MM.1S (cell line): ENCODE data around the gene RC3H2.
"Not testable (repeated sequence)": the region's sequence is repeated elsewhere in the genome, so short reads cannot be mapped to it uniquely, and the experiment has no call there.

Experiments used
- DNase-seq: peaks from one replicate; pipeline ENCODE4 v3.0.0-alpha.2; 2015
- H2AFZ ChIP-seq: fragments of 300-600 bp; sonication (generic); 2 replicates; pipeline ENCODE4 v1.6.0; 2016; ENCODE audit warnings: antibody characterized with exemption, low read length
- H3F3A ChIP-seq: fragments of 300-600 bp; sonication (generic); 2 replicates; pipeline ENCODE4 v1.6.1; 2016; ENCODE audit warnings: mild to moderate bottlenecking, antibody characterized with exemption, low read length, moderate library complexity, mixed read lengths; ENCODE audit not compliant: insufficient read depth
- H3K27ac ChIP-seq: fragments of 300-600 bp; sonication (generic); 2 replicates; pipeline ENCODE4 v1.5.1; 2016; ENCODE audit warnings: mild to moderate bottlenecking, low read length
- H3K27me3 ChIP-seq: fragments of 300-600 bp; sonication (generic); replicated peaks from 2 replicates; pipeline ENCODE4 v1.6.0; 2016; ENCODE audit warnings: low read length; ENCODE audit not compliant: insufficient read depth
- H3K36me3 ChIP-seq: fragments of 300-600 bp; sonication (generic); replicated peaks from 2 replicates; pipeline ENCODE4 v1.6.1; 2016; ENCODE audit warnings: mild to moderate bottlenecking, low read length, mixed read lengths; ENCODE audit not compliant: insufficient read depth
- H3K4me1 ChIP-seq: fragments of 300-600 bp; sonication (generic); 2 replicates; pipeline ENCODE4 v1.6.1; 2016; ENCODE audit warnings: low read length, mixed read lengths
- H3K4me2 ChIP-seq: fragments of 300-600 bp; sonication (generic); 2 replicates; pipeline ENCODE4 v1.6.0; 2016; ENCODE audit warnings: low read depth, low read length
- H3K4me3 ChIP-seq: fragments of 300-600 bp; sonication (generic); 2 replicates; pipeline ENCODE4 v1.5.1; 2016; ENCODE audit warnings: low read length, mixed read lengths
- H3K79me2 ChIP-seq: fragments of 300-600 bp; sonication (generic); 2 replicates; pipeline ENCODE4 v1.6.1; 2016; ENCODE audit warnings: mixed run types, low read length, mixed read lengths
- H3K9ac ChIP-seq: fragments of 300-600 bp; sonication (generic); 2 replicates; pipeline ENCODE4 v1.6.1; 2016; ENCODE audit warnings: low read length, mixed read lengths
- H3K9me2 ChIP-seq: fragments of 300-600 bp; sonication (generic); replicated peaks from 2 replicates; pipeline ENCODE4 v1.6.1; 2016; ENCODE audit warnings: mild to moderate bottlenecking, low read length, mixed read lengths; ENCODE audit not compliant: insufficient read depth
- H3K9me3 ChIP-seq: fragments of 300-600 bp; sonication (generic); replicated peaks from 2 replicates; pipeline ENCODE4 v1.6.1; 2016; ENCODE audit warnings: mild to moderate bottlenecking, low read length, mixed read lengths; ENCODE audit not compliant: insufficient read depth
- H4K20me1 ChIP-seq: fragments of 300-600 bp; sonication (generic); 2 replicates; pipeline ENCODE4 v1.6.1; 2016; ENCODE audit warnings: mild to moderate bottlenecking, low read length, moderate library complexity, mixed read lengths; ENCODE audit not compliant: insufficient read depth
- CTCF ChIP-seq: fragments of 300-600 bp; sonication (generic); IDR thresholded peaks from 2 replicates; pipeline ENCODE4 v1.5.1; 2016; ENCODE audit warnings: antibody characterized with exemption, low read length, mixed read lengths
- EZH2 ChIP-seq: fragments of 300-600 bp; sonication (generic); optimal IDR thresholded peaks from 2 replicates; pipeline ENCODE3; 2017; ENCODE audit warnings: low read depth, mild to moderate bottlenecking, antibody characterized with exemption, low read length, mixed read lengths
- EZH2phosphoT487 ChIP-seq: fragments of 300-600 bp; sonication (generic); IDR thresholded peaks from 2 replicates; pipeline ENCODE4 v1.6.1; 2018; ENCODE audit warnings: antibody characterized with exemption, low read length

The RC3H2 gene

GRCh38 chr9:122888480-122888879 lies 16.7 kb downstream of the RC3H2 start:
- H3K9ac ChIP-seq: no peak overlapping the region
- H3K9me2 ChIP-seq: no peaks in the 10 kb centered on the region
- H3K36me3 ChIP-seq: peaks cover 5% of the 10 kb centered on the region
- no peaks in the 10 kb centered on the region for H3K4me1 ChIP-seq
- no peaks in the 10 kb centered on the region for H3K27me3 ChIP-seq
- H3K4me2 ChIP-seq: no peak overlapping the region
- H3K79me2 ChIP-seq: 0 out of 2 replicates have a peak, but pooled peaks cover 4% of the 10 kb centered on the region
- H3F3A ChIP-seq: no peaks in the 10 kb centered on the region
- H3K9me3 ChIP-seq: no peaks in the 10 kb centered on the region
- H2AFZ ChIP-seq: no peak overlapping the region
- H3K27ac ChIP-seq: no peak overlapping the region
- H4K20me1 ChIP-seq: no peaks in the 10 kb centered on the region
- TF ChIP-seq EZH2 (no peak), EZH2phosphoT487 (no peak), CTCF (no peak)
- no peak overlapping the region for H3K4me3 ChIP-seq
- DNase-seq: no peak

DNA sequence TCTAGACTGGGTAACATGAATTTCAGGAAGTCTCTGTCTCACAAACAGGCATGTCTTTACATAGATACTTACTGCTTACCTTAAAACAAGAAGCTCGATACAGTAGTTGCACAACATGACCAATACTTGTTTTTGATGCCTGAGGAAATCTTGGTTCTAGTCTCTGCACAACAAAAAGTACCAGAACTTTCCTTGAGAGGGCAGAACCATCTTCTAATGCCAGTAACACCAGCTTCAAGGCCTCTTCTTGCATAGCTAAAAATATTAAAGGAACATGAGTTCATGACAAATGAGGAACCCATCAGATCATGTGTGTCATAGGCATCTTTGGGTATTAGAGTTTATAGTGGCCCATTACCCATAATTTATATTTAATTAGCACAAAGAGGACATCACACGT lies 22.0 kb downstream of the RC3H2 start:
- H3K9me2 ChIP-seq: no peaks in the 10 kb centered on the region
- no peaks in the 10 kb centered on the region for H3K4me1 ChIP-seq
- H3K4me3 ChIP-seq: no peak overlapping the region
- no peaks in the 10 kb centered on the region for H3K9me3 ChIP-seq
- no peaks in the 10 kb centered on the region for H3F3A ChIP-seq
- no peak overlapping the region for H2AFZ ChIP-seq
- DNase-seq: no peak
- H3K27ac ChIP-seq: no peak overlapping the region
- H4K20me1 ChIP-seq: no peaks in the 10 kb centered on the region
- TF ChIP-seq EZH2phosphoT487 (no peak), EZH2 (no peak), CTCF (no peak)
- no peaks in the 10 kb centered on the region for H3K27me3 ChIP-seq
- H3K79me2 ChIP-seq: no peaks in the 10 kb centered on the region
- H3K4me2 ChIP-seq: no peak overlapping the region
- no peak overlapping the region for H3K9ac ChIP-seq
- H3K36me3 ChIP-seq: peaks cover 15% of the 10 kb centered on the region; the same call in 1 of the 2 replicates

DNA sequence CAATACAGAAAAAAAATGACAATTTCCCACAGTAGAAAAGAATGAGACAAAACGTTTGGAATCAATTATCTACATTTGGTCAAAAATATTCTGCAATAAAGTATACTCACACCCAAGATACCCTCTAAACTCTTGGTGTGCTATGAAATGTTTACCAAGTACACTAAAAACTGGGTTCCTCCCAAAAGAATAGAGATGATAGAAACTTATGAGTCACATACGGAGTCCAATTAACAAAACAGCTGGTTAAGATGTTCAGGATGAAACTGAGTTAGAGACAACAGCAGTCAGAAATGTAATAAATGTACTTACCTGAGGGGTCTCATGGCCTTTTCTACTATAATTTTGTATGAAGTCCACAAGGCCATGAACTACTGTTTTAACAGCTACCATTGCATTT lies 25.7 kb downstream of the RC3H2 start:
- Histone ChIP-seq H3F3A (no peaks in the 10 kb centered on the region), H3K27me3 (no peaks in the 10 kb centered on the region), H4K20me1 (no peaks in the 10 kb centered on the region), H3K9me3 (no peaks in the 10 kb centered on the region), H2AFZ (no peak overlapping the region), H3K4me2 (no peak overlapping the region), H3K9me2 (no peaks in the 10 kb centered on the region), H3K27ac (no peak overlapping the region), H3K36me3 (peaks cover 18% of the 10 kb centered on the region; the same call in 1 of the 2 replicates), H3K79me2 (no peaks in the 10 kb centered on the region), H3K9ac (no peak overlapping the region), H3K4me3 (no peak overlapping the region), H3K4me1 (no peaks in the 10 kb centered on the region)
- no peak for TF ChIP-seq EZH2
- no peak for DNase-seq

DNA sequence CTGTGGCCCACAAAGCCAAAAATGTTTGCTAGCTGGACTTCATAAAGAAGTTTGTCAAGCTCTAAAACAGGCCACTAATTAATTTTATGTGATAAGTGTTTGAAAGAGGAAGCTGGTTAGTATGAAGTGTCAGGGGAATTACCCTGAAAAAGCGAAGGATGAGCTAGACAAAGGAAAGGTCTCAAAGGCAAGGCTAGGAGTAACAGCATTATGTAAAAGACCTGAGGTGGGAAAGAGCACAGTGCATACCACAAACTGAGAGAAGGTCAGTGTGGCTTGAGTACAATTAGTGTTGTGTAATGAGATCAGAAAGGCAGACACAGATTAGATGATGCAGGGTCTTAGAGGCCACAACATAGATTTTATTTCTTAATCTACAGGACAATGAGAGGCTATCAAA lies 29.6 kb downstream of the RC3H2 start:
- H3K79me2 ChIP-seq: no peaks in the 10 kb centered on the region
- TF ChIP-seq EZH2 (no peak), CTCF (no peak), EZH2phosphoT487 (no peak)

GRCh38 chr9:122867276-122867675 lies 37.9 kb downstream of the RC3H2 start:
- not testable (repeated sequence) for H2AFZ ChIP-seq, H3K9ac ChIP-seq, H3K27me3 ChIP-seq, H3K9me2 ChIP-seq, H3K4me2 ChIP-seq, H4K20me1 ChIP-seq, H3F3A ChIP-seq, H3K4me3 ChIP-seq, H3K36me3 ChIP-seq, H3K4me1 ChIP-seq, H3K27ac ChIP-seq, H3K79me2 ChIP-seq, H3K9me3 ChIP-seq, DNase-seq

More for the DNA sequence above, 29.6 kb downstream of the RC3H2 start:
- Histone ChIP-seq H3K9me3 (no peaks in the 10 kb centered on the region), H3K4me1 (no peaks in the 10 kb centered on the region), H3K9me2 (no peaks in the 10 kb centered on the region), H3K27me3 (no peaks in the 10 kb centered on the region), H4K20me1 (no peaks in the 10 kb centered on the region), H2AFZ (no peak overlapping the region), H3K36me3 (peaks cover 10% of the 10 kb centered on the region; the same call in 1 of the 2 replicates), H3K27ac (no peak overlapping the region), H3K4me3 (no peak overlapping the region), H3K9ac (no peak overlapping the region), H3F3A (no peaks in the 10 kb centered on the region), H3K4me2 (no peak overlapping the region)
- no peak for DNase-seq
